AG09309 (cell line): Measurements from ENCODE around the gene PRPF40A.

Experiments
- DNase-seq: peaks from one replicate; pipeline ENCODE4 v3.0.0-alpha.2; 2010; ENCODE audit warnings: low read depth
- H3K4me3 ChIP-seq: 2 replicates; pipeline ENCODE4 v1.5.1; 2011; ENCODE audit warnings: mild to moderate bottlenecking, low read depth, low read length, moderate library complexity; ENCODE audit not compliant: control insufficient read depth
- TF ChIP-seq, protein P1 (sequence below): IDR thresholded peaks from 2 replicates; pipeline ENCODE4 v1.5.1; 2011; ENCODE audit warnings: mild to moderate bottlenecking, low read depth, low read length, inconsistent platforms; ENCODE audit not compliant: insufficient read depth, control insufficient read depth; ENCODE audit errors: missing control alignments

The PRPF40A gene

DNA sequence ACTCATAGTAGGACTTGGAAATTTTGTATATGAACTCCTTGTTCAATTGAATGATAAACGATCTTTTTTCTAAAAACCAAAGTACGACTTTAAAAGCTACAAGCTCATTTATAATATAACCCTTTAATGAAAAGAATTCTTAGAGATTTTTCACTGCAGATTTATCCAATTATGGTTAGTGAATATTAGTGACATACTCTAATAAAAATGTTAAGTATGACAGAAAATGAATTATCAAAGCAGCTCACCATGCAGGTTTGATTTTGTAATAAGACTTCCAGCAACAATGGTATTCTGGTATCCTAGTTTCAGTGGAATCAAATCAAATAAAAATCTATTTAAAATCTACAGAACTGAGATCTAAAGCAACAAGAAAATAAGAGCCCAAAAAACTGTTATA lies 38.5 kb downstream of the PRPF40A start:
- no peak overlapping the region for H3K4me3 ChIP-seq
- no peak for DNase-seq
- TF ChIP-seq, protein P1, sequence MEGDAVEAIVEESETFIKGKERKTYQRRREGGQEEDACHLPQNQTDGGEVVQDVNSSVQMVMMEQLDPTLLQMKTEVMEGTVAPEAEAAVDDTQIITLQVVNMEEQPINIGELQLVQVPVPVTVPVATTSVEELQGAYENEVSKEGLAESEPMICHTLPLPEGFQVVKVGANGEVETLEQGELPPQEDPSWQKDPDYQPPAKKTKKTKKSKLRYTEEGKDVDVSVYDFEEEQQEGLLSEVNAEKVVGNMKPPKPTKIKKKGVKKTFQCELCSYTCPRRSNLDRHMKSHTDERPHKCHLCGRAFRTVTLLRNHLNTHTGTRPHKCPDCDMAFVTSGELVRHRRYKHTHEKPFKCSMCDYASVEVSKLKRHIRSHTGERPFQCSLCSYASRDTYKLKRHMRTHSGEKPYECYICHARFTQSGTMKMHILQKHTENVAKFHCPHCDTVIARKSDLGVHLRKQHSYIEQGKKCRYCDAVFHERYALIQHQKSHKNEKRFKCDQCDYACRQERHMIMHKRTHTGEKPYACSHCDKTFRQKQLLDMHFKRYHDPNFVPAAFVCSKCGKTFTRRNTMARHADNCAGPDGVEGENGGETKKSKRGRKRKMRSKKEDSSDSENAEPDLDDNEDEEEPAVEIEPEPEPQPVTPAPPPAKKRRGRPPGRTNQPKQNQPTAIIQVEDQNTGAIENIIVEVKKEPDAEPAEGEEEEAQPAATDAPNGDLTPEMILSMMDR: no peak

DNA sequence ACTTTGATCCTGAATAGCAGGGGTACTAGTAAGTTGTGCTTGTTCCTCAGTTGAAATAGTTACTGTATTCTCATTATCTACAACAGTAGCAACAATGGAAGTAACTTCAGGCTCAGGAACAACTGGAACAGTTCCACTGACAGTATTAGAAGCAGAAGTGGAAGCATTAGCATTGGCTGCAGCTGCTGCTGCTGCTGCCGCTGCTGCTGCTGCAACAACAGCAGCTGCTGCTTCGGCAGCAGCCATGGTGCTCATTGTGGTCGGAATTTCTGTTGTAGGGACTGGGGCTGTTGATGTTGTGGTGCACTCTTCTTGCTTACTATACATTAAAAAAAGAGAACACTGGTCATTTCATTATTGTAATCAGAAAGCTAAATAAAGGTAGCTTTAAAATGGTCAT lies 40.8 kb downstream of the PRPF40A start:
- DNase-seq: no peak
- no peak overlapping the region for H3K4me3 ChIP-seq
- TF ChIP-seq, protein P1: no peak

DNA sequence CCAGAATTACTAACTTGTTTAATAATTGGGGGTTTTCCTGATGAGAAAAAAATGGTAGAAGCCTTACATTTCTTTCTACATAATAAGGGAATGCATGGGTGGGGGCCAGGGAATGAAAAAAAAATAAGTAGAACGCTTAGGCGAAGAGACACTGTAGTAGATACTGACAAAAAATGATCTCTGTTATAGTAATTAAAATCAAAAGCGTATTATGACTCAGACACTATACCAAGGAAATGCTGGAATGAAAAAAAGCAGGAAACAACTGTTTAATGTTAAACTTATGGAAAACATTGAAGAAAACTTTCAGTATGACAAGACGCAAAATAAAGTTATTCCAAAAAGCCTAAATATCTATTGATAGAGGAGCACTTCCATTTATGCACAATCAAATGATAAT lies 42.9 kb downstream of the PRPF40A start:
- H3K4me3 ChIP-seq: no peak overlapping the region
- DNase-seq: no peak
- TF ChIP-seq, protein P1: no peak

DNA sequence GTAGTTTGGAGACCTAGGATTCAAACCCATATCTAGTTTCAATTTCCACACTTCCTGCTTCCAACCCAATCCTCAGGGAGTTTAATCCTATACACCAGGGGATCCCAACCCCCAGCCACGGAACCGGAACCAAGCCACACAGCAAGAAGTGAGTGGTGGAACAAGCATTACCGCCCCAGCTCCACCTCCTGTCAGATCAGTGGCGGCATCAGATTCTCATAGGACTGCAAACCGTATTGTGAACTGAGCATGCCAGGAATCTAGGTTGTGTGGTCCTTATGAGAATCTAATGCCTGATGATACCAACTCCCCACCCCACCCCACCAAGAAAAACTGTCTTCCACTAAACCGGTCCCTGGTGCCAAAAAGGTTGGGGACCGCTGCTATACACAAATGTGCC lies 52.5 kb downstream of the PRPF40A start:
- H3K4me3 ChIP-seq: no peak overlapping the region
- DNase-seq: no peak
- TF ChIP-seq, protein P1: no peak

DNA sequence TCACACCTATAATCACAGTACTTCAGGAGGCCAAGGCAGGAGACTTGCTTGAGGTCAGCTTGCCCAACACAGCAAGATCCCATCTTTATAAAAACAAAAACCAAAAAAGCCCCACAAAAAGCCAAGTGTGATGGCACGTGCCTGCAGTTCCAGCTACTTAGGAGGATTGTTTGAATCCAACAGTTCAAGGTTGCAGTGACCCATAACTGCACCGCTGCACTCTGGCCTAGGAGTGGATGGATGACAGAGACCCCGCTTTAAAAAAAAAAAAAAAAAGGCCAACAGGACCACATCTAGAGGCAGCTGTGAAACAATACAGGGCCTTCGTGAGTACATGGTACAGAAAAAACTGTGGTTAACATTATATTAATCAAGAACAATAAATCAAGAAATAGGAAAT lies 56.2 kb downstream of the PRPF40A start:
- no peak overlapping the region for H3K4me3 ChIP-seq
- no peak for DNase-seq
- TF ChIP-seq, protein P1: no peak

DNA sequence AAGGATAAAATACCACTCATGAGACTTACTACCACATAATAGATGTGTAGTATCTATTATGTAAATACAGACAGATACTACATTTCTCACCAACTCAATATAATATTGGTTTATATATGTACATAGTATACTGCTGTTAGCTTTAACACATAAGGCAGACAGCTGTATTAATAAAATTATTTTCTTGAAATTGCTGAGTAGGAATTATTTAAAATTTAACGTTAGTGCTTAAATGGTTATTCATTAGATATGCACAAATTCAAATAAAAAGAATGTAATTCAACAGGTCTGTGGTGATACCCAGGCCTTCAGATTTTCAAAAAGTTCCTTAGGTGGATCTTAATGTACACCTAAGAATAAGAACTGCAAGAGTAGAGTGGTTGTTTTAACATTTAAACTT lies 59.0 kb downstream of the PRPF40A start:
- TF ChIP-seq, protein P1: no peak
- no peak overlapping the region for H3K4me3 ChIP-seq
- DNase-seq: no peak

DNA sequence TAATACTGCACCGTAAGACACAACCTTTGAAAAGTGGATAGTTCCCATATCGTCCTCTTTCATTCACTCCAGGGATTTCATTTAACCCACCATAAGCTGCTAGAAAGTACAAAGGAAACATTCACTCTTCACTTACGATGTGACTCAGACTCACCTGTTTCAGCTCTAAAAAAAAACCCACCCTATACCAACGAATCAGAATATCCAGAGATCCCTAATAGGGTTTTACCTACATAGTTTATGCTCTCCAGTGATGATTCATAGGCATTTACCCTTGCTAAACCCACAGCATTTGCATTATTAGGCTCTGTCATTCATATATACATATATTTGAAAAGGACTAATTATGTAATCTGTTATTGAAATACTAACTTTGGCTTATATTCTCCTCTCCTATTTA lies 60.2 kb downstream of the PRPF40A start:
- TF ChIP-seq, protein P1: no peak
- H3K4me3 ChIP-seq: no peak overlapping the region
- DNase-seq: no peak
